Muscle of back (tissue), 11 donors: ENCODE results near the gene TEX22. TPM values are rescaled to one million over a fixed set of nuclear protein-coding genes. Genes with fewer than 3 reads are reported as not detected.

Experiments used
- DNase-seq, 3 donors: peaks; one replicate each; pipeline versions ENCODE4 v3.0.0 to v3.0.0-alpha.2; 2013
- polyA plus RNA-seq, 10 donors: library from polyadenylated mRNA; unstranded; fragments of 120-200 nt; gene quantifications; one replicate each; pipeline ENCODE4 v1.2.1, GENCODE V29; 2013; ENCODE audit not compliant: insufficient read length in 10 of 10

Gene TEX22
- polyA plus RNA-seq, 10 donors = 0.24 to 3.2 (median 1.1) TPM

DNA sequence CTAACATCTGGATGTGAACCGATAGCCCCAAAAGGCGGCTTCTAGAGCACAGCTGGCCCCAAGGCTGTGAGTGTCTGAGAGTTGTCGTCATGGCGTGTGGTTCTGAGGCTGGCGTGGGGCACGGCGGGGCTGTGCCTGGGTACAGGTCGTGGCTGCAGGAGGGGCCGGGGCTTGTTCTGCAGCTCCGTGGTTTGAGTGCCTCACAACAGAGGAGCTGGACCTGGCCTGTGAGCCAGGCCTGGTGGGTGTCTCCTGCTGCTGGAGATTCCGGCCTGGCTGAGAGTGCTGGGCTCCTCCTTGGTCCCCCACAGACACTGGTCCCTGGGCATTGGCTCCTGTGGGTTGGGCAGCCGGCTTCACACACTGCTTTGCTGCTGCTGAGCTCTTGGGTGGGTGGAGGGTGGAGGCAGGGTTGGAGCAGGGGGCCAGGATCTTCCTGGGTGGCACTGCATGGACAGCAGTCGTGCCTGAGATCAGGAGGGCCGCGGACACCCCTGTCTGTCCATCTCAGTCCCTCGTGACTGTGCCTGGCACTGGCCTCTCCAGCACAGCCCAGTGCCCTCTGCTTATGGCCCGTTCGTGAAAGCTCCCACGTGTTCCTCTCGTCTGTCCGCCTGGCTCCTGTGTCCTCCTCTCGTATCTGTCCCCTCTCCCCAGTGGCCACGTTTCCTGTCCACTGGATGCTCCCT is 31.8 kb upstream of the TEX22 start:
- DNase-seq = no peak

DNA sequence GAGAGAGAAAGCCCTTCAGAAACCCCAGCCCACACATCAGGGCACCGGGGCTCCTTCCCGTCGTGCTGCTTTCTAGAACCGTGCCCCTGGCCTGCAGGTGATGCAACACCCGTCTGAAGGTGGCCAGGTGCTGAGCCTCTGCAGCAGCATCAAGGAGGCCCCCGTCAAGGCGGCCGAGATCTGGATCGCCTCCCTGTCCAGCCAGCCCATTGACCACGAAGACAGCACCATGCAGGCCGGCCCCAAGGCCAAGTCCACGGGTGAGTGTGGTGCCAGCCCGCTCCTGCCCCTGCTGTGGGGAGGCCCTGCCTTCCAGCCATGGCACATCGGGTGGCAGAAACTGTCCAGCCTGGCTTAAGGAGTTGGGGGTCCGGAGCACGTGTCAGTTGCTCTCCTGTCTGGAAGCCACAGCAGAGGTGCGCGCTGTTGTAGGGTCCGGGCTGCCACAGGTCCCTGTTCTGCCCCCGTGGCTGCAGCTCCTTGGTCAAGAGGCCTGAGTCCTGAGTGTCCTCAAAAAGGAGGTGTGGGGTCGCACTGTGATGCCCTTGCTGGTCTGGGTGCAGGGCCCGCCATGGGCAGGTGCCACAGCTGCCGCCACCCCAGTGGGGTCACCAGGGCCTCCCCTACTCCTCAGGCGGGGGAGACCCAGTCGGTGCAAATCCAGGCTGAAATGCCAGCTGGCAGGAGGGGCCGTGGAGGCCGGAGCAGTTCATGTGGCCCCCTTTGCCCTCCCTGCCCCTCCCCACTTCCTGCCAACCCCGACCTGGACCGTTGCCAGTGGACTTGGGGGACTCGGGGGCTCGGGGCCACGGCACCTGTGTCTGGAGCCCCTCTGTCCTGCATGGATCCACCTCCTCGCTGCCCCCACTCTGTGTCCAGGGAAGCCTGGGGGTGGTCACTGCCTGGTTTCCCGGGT is 31.0 kb upstream of the TEX22 start:
- no peak for DNase-seq

DNA sequence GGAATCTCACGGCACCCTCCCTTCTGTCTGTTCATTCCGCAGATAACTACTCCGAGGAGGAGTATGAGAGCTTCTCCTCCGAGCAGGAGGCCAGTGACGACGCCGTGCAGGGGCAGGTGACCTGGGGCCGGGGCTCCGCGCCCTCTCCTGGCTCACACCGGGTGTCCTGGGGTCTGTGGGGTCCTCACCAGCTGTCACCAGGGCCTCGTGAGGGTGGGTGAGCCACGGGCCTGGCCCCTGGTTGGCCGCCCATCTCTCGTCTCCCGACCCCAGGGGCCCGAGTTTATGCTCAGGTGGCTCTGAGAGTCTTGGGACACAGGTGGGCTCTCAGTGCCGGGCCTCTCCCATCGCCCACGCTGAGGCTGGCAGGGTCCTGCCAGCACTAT is 30.3 kb upstream of the TEX22 start:
- no peak for DNase-seq

DNA sequence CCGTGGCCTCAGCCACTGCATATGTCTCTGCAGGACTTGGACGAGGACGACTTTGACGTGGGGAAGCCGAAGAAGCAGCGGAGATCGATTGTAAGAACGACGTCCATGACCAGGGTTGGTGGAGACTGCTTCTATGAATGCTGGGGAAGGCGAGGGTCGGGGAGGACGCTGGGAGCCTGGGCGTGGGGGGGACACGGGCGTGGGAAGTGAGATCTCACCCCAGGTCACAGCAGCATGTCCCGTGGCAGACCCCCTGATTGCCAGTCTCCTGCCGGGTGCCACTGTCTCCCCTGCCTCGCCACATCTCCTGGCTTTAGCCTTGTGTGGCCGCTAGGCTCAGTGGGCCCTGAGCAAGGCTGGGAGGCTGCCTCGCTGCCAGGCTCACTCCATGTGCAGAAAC is 29.9 kb upstream of the TEX22 start:
- no peak for DNase-seq

DNA sequence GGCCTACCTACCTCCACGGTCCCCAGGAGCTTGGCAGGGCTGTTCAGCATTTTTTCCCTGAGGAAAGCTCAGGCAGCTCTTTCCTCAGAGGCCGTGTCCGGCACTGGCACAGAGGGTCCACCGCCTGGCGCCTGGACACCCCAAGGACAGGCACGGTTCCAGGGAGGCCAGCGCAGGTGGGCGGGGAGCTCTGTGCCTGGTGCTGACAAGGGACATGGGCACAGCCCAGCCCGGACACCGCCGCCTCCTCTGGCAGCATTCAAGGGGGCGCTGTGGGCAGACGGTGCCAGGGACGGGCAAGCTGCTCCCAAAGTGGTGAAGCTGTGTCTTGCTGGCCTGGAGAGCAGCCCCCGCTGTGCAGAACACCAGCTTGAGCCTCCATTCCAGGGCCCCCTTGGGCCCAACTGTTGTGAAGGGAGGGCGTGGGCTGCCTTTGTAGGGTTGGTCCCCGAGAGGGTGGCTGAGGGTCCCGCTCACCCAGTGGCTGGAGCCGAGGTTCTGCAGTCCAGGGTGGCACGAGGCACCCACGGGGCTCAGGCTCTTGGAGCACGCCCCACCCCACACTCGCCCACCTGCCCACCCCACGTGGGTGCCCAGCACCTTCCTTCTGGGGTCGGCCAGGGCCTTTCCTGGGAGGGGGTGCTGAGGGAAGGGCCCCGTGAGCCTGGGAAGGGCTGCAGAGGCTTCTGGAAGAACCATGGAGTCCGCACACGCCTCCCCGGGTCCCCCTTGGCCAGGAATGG is 29.3 kb upstream of the TEX22 start:
- no peak for DNase-seq

DNA sequence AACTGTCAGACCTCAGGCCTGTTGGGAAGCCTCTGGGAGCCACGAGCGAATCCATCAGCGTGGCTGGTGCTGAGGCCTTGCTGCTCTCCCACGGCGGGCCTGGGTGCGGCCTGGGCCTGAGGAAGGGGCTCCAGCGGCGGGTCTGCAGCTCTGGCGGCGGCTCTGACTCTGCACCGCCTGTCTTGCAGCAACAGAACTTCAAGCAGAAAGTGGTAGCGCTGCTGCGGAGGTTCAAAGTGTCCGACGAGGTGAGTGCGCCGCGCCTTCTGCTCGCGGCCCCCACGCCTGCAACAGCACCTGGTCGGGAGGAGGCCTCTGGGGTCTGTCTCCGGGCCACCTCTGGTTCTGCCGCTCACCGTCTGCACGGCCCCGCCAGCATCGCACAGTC is 28.7 kb upstream of the TEX22 start:
- DNase-seq = no peak

DNA sequence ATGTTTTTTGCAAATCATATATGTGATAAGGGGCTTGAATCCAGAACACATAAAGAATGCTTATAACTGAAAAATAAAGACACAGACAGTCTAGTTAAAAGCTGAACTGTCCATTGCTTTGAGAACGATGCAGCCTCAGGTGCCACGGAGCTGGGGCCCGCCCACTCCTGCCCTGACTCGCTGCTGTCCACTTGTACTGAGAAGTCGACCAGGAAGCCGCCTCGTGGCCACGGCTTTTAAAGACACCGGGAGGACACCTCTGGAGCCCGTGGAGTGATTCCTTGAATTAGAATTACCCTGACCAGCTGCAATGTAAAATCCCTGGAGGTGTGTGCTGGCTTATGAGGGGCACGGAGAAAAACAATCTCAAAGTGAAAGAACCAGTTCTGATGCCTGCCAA is 23.9 kb upstream of the TEX22 start:
- DNase-seq = no peak

DNA sequence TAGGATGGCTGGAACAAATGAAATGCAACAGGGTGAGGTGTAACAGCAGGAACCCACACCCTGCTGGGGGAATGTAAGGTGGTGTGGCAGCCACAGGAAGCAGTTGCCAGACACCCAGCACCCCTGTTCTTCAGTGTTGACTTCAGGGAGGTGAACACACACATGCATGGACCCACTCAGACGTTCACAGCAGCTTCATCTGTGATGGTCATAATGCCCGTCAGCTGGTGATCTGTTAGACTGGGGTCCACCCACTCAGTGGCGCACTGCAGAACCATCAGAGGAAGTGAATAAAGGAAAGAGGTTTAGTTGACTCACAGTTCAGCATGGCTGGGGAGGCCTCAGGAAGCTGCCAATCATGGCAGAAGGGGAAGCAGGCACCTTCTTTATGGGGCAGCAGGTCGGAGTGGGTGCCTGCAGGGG is 22.7 kb upstream of the TEX22 start:
- no peak for DNase-seq

DNA sequence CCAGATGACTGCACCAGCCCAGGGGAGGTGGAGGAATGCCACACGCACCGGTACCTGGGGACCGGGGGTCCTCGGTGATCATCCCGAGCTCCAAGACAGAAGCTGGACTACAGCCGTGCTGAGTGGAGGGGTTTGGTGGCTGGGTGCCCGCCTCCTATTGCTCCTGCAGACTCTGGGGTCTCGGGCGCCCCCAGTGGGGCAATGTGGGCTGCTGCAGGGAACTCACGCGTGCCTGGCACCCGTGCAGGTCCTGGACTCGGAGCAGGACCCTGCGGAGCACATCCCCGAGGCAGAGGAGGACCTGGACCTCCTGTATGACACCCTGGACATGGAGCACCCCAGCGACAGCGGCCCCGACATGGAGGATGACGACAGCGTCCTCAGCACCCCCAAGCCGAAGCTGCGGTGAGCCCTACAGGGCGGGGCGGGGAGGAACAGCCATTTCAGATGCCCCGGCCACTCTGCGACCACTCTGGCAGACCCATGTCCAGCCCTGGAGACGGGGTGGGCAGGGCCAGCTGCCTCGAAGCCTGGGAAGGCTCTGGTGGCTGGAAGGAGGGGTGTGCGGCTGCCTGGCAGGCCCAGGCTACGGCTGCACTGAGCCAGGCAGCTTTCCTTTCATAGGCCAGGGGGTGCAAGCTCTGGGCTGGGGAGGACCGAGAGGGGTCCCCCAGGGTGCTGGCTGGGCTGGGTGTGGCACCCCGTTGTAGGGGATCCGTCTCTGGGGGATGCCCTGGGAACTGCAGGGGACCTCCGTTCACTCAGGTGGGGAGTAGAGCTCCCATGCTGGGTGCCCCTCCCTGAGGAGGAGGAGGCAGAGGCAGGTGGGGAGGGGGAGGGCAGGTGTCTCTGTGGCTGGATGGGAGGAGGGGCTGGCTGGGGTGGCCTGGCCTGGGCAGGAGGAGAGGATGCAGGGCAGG is 21.6 kb upstream of the TEX22 start:
- no peak for DNase-seq

DNA sequence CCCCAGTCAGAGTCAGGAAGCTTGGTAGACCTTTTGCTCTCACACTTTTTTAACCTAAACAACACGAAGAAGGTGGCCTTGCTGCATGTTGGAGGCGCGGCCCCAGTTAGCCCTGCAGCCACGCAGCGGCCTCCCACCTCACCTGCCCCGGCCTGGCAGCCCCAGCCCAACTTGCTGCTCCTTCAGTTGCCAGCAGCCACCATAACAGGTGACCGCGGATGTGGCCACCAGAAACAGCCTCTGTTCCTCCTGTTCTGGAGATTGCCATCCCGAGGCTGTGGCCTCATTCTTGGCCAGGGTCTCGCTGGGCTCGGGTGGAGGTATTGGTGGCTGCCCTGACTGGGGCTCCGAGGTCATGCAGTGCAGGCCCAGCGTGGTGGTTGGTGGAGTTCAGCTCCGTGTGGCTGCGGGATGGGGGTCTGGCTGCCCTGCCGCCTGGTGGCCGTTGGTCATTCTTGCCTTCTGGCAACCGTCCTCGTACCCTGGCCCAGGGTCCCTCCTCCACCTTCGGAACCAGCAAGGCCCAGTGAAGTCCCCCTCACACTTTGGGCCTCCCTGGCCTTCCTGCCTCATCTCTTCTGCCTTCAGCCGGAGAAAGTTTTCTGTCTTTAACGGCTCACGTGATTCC is 20.7 kb upstream of the TEX22 start:
- DNase-seq = no peak

DNA sequence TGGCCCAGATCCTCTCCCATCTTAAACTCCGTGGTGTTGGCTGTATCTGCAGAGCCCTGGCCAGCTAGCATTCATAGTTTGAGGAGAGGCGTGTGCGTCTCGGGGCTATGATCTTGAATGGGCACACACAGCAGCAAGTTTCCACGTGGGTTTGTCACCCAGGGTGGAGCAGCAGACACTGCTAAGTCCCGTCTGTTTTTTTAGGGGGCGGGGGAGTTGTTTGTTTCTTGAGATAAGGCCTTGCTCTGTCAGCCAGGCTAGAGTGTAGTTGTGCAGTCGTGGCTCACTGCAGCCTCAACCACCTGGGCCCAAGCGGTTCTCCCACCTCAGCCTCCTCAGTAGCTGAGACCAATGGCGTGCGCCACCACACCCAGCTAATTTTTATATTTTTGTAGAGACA is 20.1 kb upstream of the TEX22 start:
- no peak for DNase-seq

DNA sequence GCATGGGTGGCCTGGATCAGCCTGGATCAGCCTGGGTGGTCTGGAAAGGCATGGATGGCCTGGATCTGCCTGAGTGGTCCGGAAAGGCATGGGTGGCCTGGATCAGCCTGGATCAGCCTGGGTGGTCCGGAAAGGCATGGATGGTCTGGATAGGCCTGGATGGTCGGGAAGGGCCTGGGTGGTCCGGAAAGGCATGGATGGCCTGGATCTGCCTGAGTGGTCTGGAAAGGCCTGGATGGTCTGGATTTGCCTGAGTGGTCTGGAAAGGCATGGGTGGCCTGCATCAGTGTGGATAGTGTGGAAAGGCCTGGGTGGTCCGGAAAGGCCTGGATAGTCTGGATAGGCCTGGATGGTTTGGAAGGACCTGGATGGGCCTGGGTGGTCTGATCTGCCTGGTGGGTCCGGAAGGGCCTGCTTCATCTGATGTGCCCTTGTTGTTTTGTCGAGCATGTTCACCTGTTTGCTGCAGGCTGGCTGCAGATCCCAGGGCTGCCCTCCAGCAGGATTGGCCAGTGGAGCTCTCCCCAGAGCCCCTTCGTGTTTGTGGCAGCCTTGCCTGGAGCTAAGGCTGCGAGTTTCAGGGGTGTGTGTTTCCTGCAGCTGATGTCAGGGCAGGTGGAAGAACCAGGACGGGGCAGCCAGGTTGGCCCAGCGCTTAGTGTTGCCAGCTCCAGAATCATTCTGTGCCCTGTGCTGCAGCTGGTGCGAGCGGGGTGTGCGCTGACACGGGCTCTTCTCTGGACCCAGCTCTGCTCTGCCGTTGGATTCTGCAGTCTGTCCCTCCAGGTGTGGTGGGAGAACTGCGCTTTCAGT is 19.3 kb upstream of the TEX22 start:
- no peak for DNase-seq

DNA sequence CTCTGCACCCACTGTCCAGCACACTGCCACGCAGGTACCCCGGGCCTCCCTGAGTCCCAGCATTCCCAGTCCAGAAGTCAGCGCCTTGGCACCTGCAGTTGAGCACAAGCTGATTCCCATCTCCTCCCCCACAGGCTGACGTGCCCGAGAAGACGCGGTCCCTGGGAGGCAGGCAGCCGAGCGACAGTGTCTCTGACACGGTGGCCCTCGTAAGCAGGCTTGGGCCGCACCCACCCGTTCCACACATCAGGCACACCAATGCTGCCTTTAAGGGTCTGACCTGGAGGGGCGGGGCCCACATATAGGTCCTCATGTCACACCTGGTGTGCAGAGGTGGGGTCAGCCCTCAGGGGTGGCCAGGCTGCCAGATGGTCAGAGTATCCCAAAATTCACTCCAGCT is 18.4 kb upstream of the TEX22 start:
- no peak for DNase-seq

DNA sequence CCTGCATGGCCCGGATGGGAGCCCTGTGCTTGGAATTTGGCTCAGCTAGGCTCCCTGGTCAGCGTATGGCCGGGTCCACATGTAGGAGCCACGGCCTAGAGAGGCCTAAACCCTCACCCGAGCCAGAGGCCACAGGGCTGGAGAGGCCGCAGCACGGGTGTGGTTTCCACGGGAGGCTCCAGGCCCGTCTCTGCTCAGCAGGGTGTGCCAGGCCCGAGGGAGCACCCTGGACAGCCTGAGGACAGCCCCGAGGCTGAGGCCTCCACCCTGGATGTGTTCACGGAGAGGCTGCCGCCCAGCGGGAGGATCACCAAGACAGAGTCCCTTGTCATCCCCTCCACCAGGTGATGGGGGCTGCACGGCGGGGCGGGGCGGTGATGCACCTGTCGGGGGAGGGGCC is 17.6 kb upstream of the TEX22 start:
- DNase-seq = no peak

DNA sequence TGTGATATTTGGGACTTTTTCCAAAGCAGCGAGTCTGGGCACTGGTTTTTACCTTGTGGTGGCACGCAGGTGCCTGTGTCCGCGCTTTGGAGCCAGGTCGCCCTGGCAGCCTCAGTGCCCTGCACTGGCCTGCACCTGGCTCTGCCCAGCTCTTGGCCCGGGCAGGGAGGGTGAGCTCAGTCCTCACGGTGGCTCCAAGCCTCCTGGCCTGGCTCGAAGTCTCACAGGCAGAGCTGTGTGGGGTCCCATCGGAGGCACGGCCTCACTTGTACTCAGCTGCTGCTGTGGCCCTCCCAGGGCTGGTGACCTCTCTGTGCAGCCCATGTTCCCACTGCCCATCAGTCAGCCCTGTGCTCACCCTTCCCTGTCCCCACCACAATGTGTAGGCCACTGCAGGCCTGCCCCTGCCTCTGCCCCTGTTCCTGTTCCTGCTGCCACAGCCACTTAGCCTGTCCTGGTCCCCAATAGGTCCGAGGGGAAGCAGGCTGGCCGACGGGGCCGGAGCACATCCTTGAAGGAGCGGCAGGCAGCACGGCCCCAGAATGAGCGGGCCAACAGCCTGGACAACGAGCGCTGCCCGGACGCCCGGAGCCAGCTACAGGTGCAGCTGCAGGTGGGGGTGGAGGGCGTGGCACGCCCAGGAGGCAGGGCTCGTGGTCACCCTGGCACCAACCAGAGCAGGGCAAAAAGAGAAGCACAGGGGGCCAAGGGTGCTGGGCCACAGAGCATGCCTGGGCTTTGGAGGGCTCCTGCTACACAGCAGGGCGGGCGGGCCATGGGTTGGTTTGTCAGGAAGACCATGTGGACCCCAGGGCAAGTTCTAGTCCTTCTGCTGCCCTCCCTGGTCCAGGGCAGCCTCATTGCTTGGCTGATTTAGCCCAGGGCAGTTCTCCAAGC is 16.6 kb upstream of the TEX22 start:
- DNase-seq = no peak

DNA sequence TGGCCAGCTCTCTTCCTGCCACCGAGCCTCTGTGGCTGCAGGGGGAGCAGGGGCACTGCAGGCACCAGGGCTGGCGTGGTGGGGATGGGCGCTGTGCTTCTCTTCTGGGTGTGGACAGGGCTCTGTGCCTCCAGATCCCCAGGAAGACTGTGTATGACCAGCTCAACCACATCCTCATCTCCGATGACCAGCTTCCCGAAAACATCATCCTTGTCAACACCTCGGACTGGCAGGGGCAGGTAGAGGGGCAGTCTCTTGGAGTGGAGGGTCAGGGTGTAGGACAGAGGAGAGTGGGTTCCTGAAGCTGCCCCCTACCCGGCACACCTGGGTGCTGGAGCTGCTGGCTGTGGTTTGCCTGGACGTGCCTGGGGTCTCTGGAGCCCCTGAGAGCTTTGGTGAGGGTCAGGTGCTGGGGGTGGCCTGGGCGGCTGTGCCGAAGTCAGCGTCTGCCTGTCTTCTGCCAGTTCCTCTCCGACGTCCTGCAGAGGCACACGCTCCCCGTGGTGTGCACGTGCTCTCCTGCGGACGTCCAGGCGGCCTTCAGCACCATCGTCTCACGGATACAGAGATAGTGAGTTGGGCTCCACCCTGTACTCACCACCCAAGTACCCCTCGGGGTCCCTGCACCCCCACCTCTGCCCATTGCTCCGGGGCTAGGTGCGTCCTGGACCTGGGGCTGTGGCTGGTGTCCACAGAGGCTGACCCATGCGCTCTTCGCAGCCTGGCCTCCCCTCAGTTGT is 15.8 kb upstream of the TEX22 start:
- no peak for DNase-seq

DNA sequence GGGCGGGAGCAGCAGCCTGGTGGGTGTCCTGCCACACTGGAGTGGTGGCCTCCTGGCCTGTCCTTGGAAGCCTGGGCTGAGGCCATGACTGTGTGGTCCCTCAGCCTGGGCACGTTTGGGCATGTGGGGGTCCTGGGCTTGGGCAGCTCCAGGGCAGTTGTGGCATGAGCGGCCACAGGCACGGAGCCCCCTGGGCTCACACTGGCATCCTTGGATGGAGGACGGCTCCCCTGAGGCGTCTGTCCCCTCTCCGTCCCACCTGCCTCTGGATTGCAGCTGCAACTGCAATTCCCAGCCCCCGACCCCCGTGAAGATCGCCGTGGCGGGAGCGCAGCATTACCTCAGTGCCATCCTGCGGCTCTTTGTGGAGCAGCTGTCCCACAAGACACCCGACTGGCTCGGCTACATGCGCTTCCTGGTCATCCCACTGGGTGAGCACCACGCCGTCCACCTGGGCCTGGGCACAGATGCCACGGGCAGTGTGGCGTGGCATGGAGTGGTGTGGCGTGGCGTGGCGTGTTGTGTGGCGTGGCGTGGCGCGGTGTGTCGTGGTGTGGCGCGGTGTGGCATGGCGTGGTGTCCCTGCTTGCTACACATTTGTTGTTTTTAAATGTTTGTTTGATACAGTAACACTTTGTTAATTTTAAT is 15.1 kb upstream of the TEX22 start:
- no peak for DNase-seq

DNA sequence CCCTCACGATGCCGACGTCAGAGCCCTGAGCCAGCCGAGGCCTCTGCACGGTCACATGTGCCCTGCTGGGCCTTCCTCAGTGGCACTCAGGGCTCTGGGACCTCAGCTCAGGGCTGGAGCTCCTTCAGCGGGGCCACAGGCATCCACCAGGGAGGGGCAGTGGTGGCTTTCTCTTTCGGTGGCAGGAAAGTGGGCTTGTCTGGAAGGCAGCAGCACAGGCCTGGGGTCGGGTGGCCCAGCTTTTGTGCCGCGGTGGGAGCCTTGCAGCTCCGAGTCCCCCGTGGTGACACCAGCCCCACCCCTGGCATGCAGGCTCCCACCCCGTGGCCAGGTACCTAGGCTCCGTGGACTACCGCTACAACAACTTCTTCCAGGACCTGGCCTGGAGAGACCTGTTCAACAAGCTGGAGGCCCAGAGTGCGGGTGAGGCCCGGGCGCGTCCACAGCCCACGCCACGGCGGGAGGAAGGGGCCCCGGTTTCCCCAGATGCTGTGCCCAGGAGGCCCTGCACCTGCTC is 14.2 kb upstream of the TEX22 start:
- DNase-seq = no peak
